ENCODE data around the gene RNF8.

The RNF8 gene

DNA sequence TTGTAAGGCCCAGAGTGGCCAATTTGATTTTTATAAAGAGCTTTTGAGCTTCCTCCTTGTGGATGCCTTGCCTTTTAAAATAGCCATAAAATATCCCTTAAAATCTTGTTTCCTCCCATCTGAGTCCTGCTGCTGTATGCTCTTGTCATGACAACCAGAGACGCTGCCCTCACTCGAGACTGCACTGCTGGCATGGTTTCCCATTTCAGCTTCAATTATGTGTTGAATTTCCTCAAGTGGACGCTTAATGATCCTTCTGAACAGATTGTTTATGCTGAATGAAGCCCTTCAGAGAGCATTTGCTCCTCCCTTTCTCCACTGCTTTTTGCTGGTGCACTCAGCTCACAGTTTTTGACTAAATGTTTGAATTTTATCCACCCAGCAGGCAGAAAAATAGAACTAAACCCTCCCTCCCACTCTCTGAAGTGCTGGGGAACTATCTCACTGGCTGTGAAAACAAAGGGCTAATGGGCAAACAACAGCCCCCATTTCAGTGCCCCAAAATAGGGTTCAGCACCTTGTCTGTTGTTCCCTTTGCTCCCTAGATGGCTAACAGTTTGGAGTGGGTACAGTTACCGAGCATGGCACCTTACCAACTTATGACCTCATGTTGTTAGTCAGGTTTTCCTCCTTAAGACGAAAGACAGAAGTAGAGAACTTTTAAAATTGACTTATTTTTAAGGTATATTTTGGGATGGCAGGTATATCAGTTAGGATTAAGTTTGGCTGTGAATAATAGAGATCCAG lies 45.5 kb upstream of the RNF8 start:
- Histone ChIP-seq H3K4me3 (no peak overlapping the region), H3K27ac (peak overlapping the region; percentile 13 to 56), H3K27me3 (no peaks in the 10 kb centered on the region), H3K9me3 (no peaks in the 10 kb centered on the region), H3K4me1 (peaks cover 0 to 22% (median 10%) of the 10 kb centered on the region in 4 donors), H3K36me3 (peaks cover 5 to 20% (median 18%) of the 10 kb centered on the region in 3 donors)
- DNase-seq: no peak
- no peak for TF ChIP-seq CTCF (IDR thresholded peaks at IDR 0.05)
- intact Hi-C loops (cut with DNase I; ENCODE audit: low total_unique reads): no loop called here

- peaks cover 12 to 22% (median 22%) of the 10 kb centered on the region in 3 donors for H3K36me3 ChIP-seq
- H3K4me1 ChIP-seq: peaks cover 0 to 22% (median 10%) of the 10 kb centered on the region in 4 donors
- no peak for TF ChIP-seq CTCF (IDR thresholded peaks at IDR 0.05)
- H3K4me3 ChIP-seq: no peak overlapping the region
- intact Hi-C loops (cut with DNase I; ENCODE audit: low total_unique reads): no loop called here
- no peaks in the 10 kb centered on the region for H3K9me3 ChIP-seq
- DNase-seq: no peak
- H3K27ac ChIP-seq: peak overlapping the region; percentile 13 to 56
- no peaks in the 10 kb centered on the region for H3K27me3 ChIP-seq
Observed at GRCh38 chr6:37309046-37309445, 44.7 kb upstream of the RNF8 start.

DNA sequence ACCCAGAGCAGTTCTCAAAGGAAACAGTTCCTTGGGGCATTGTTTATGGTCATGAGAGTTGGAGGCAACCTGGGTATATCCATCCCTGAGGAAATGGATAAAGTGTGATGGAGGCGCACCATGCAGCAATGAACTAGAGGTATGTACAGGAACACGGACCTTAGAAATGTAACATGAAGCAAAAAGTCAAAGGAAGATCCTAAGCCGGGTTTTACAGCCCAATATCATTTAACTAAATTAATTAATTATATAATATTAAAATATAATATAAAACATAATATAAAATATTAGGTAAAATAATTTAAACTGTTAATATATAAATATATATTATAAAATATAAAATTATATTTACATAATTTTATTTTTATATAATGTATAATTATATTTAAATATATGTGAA lies 44.1 kb upstream of the RNF8 start:
- no peak for DNase-seq
- Histone ChIP-seq H3K36me3 (peaks cover 15 to 28% (median 27%) of the 10 kb centered on the region in 3 donors), H3K4me3 (no peak overlapping the region), H3K9me3 (no peaks in the 10 kb centered on the region), H3K4me1 (peaks cover 0 to 22% (median 10%) of the 10 kb centered on the region in 4 donors), H3K27me3 (no peaks in the 10 kb centered on the region), H3K27ac (no peak overlapping the region)
- TF ChIP-seq CTCF (IDR thresholded peaks at IDR 0.05): no peak
- intact Hi-C loops (cut with DNase I; ENCODE audit: low total_unique reads): no loop called here

- no peak for TF ChIP-seq CTCF (IDR thresholded peaks at IDR 0.05)
- Histone ChIP-seq H3K36me3 (peaks cover 21 to 33% (median 33%) of the 10 kb centered on the region in 3 donors), H3K4me1 (peaks cover 0 to 22% (median 10%) of the 10 kb centered on the region in 4 donors), H3K4me3 (no peak overlapping the region), H3K9me3 (no peaks in the 10 kb centered on the region), H3K27ac (no peak overlapping the region), H3K27me3 (no peaks in the 10 kb centered on the region)
- intact Hi-C loops (cut with DNase I; ENCODE audit: low total_unique reads): no loop called here
- DNase-seq: no peak
Observed at GRCh38 chr6:37310966-37311365, 42.8 kb upstream of the RNF8 start.

DNA sequence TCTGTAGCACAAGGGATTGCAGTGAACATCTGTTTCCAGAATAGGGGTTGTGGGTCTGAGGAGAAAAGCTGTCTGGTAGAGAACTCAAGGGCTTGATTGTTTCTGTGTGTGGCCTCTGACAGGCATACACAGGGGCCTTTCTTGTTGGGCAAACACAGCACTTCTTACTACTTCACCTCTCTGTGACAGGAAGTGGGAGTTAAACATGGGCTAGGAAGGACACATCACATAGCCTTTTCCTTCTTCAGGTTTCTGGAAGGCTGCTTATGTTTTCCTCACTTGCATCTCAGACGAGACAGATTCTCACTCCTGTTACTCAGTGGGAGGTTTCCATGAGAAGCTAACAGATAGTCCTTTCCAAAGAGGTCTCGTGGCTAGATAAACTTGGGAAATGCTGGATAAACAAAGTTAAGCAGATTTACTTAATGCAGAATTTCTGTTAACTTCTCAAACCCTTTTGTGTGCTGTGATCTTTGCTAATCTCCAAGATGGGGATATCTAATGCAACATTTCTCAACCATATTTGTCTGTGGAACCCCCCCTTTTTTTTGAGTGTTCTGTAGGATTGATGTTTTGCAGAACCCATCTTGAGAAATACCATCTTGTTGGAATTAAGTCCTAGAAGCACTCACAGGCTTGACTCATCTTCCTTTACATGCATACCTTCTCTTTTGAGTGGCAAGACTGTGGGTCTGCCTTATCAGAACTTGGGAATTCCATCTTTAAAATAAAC lies 41.9 kb upstream of the RNF8 start:
- DNase-seq: no peak
- Histone ChIP-seq H3K27ac (no peak overlapping the region), H3K27me3 (no peaks in the 10 kb centered on the region), H3K9me3 (no peaks in the 10 kb centered on the region), H3K4me1 (peaks cover 0 to 22% (median 10%) of the 10 kb centered on the region in 4 donors), H3K4me3 (no peak overlapping the region), H3K36me3 (peaks cover 29 to 43% (median 43%) of the 10 kb centered on the region in 3 donors)
- intact Hi-C loops (cut with DNase I; ENCODE audit: low total_unique reads): no loop called here
- TF ChIP-seq CTCF (IDR thresholded peaks at IDR 0.05): no peak

Data from tibial artery (tissue), 4 donors.